Islet of Langerhans (tissue), 1 donor: Measurements from ENCODE around the gene TMEM132E.

Source experiments
- FAIRE-seq: peaks from one replicate; lab custom pipeline; 2011; peaks lifted over from hg19 to GRCh38; lab: Jason Lieb, UNC

The TMEM132E gene

DNA sequence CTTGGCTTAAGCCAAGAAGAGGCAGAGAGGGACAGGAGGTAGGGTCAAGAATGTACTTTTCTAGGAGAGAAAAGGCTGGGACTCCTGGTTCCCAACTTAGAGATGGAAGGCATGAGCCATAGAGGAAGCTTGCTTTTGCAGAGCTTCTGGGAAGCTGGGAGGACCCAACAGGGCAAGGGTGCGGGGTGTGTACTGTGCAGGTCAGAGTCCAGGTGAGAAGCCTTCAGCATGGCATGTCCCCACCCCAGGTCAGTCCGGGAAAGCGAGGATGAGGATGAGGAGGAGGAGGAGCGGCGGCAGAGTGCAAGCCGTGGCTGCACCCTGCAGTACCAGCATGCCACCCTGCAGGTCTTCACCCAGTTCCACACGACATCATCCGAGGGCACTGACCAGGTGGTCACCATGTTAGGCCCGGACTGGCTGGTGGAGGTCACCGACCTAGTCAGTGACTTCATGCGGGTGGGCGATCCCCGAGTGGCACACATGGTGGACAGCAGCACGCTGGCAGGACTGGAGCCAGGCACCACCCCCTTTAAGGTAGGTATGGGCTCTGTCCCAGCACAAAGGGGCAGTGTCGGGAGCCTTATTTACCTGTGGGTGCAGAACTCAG lies 55.3 kb downstream of the TMEM132E start:
- no peak for FAIRE-seq

- no peak for FAIRE-seq
Observed at GRCh38 chr17:34635876-34636275, 56.5 kb downstream of the TMEM132E start.

GRCh38 chr17:34637041-34637547 lies 57.7 kb downstream of the TMEM132E start:
- FAIRE-seq = no peak

- FAIRE-seq = no peak
Observed at GRCh38 chr17:34637548-34638525, 58.5 kb downstream of the TMEM132E start.

- FAIRE-seq = no peak
Observed at GRCh38 chr17:34638526-34639260, 59.3 kb downstream of the TMEM132E start.

DNA sequence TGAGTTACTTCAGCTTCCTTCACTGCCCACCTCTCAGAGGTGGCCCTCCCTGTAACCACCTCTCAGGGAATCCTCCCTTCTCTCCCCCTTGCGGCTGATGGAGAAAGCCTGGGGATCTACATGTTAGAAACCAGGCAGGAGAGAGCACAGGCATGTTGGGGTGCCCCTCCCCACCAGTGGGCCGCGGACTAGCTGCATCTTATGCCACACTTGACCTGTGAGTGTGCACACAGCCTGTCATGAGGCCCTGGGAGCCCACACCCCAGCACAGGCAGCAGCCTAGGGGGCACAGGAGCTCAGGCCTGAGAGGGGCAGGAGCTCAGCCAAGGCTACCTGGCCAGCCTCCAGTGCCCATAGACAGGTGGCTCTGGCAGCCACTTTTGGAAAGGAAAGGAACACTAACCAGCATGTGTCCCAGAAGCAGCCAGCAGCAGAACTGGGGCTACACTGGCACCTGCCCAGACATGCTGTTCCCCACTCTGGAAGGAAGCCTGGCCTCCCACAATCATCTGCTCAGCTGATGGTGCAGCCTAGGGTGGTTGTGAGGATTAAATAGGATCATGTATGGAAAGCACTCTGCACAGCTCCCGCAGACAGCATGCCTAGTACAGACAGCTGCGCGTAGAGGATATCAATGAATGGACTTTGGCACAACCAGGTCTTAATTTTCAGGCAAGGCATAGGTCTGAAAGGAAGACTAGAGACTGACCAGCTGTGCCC lies 60.5 kb downstream of the TMEM132E start:
- no peak for FAIRE-seq

GRCh38 chr17:34641368-34641767 lies 62.0 kb downstream of the TMEM132E start:
- FAIRE-seq = no peak

- FAIRE-seq = no peak
Observed at GRCh38 chr17:34644941-34645550, 65.7 kb downstream of the TMEM132E start.

GRCh38 chr17:34645594-34645993 lies 66.2 kb downstream of the TMEM132E start:
- no peak for FAIRE-seq

DNA sequence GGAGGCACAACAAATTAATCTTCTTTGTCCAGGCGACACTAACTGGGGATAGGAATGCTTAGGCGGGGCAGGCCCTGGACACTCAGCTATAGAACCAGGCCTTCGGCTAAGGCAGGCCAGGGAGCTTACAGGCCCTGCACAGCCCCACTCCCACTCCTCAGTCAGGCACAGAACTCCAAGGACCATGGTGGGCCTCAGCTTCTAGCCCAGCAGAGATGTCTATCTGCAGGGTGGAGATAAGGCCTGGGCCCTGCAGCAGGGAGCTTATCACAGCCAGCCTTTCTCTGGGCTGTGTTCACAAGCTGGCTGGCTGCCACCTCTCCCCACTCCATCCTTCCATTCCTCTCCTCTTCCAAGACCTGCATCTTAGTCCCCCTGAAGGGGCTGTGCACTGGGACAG lies 68.1 kb downstream of the TMEM132E start:
- no peak for FAIRE-seq

GRCh38 chr17:34650051-34650750 lies 70.8 kb downstream of the TMEM132E start:
- FAIRE-seq = no peak

GRCh38 chr17:34651402-34651811 lies 72.0 kb downstream of the TMEM132E start:
- FAIRE-seq = no peak

DNA sequence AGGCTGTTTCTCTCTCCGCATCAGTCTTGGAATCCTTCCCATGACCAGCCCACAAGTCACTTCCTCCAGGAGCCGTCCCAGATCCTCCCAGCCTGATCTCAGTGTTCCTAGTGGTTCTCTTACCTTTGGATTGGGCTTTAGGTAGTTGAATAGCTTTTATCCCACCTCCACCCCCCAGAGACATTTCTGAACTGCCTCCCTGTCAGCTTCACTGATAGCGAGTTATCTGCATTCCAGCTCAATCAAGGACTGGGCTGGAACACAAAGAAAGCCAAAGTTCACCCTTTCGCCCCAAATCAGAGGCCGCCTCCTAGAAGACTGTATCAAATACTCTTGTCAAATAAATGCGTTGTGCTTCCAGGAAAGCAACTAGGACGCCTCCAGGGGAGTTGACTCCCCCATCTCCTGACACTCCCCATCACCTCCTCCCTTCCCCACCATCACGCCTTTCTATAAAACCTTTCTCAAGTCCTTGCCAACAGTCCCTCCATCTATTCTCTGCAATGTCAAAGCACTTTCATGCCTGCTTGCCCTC lies 72.7 kb downstream of the TMEM132E start:
- FAIRE-seq = no peak

GRCh38 chr17:34653511-34653910 lies 74.1 kb downstream of the TMEM132E start:
- FAIRE-seq = no peak

DNA sequence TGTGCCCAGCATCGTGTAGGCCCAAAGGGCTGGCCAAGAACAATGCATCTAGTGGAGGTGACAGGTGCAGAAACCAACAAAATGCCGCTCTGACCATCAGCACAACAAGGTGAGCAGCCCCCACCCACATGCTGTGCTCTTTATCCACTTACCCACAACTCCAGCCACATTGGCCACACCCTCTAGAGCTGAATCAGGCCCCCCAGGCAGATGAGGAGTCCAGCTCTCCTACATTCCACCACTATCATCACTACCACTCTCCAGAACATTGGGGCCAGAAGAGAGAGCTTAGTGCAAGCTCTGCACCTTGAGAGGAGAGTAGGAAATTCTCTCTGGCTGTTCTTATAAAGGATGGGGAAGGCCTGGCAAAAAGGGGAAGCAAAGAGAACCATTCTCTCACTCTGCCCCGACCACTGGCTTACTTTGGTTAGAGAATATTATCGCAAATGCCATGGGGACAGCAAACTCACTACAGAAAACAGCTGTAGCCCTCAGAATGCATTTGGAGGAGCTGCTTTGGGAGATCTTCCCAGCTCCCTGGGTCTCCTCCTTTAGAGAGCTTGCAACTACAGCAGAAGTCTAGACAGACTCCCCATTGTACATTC lies 75.0 kb downstream of the TMEM132E start:
- no peak for FAIRE-seq

DNA sequence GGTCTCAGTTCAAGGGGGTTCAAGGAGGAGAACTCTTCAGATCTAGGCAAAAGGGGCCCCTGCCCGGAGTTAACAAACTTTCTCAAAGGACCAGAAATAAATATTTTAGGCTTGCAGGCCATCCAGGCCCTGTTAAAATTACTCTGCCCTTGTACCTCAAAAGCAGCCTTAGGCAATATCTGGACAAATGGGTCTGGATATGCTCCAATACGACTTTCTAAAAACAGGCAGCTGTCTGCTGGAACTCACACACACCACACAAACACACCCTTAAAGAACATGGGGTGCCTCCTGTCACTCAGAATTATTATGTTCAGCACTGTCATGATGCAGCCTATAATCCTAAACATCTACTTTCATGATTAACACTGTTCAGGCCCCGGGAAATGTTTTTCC lies 75.5 kb downstream of the TMEM132E start:
- no peak for FAIRE-seq

GRCh38 chr17:34656801-34657200 lies 77.4 kb downstream of the TMEM132E start:
- no peak for FAIRE-seq

- FAIRE-seq = no peak
Observed at GRCh38 chr17:34658811-34659560, 79.6 kb downstream of the TMEM132E start.

DNA sequence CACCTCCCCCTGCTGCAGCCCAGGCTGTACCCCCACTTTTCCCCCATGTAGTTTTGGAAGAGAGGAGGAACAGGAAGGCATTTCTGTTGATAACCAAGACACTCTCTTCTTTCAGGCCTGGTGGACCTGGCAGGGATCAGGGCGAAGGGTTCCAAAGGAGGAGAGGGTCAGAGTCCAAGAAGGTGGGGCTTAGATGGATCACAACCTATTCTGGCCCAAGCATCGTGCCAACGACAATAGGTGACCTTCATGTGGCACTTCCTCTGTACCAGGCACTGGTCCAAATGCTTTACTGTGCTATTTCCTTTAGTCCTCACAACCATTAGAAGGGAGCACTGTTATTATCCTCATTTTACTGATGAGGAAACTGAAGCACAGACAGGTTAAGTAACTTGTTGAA lies 84.3 kb downstream of the TMEM132E start:
- FAIRE-seq = no peak
